ENCODE measurements around the gene PIK3R5.

Gene PIK3R5

DNA sequence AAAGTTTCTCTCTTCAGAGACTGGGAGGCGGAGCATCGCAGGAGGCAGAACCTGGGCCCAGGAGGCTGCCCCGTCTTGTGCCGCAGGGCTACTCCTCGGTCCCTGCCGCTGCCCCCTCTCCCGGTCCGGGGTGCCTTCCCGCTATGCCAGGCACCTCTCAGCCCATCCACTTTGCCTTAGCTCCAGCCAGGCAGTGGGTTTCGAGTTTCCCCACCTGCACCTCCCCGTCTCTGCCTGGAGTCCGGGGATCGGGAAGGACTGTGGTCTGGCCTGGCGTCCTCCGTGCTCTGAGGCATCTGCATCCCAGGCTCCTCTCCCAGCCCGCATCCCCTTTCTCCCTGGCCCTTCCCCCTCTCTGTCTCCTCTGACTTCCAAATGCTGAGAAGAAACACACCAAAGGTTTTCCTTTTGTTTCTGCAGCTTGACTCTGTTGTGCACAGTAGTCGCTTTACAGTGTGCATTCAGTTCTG lies 71.3 kb downstream of the PIK3R5 start:
- DNase-seq: no peak

DNA sequence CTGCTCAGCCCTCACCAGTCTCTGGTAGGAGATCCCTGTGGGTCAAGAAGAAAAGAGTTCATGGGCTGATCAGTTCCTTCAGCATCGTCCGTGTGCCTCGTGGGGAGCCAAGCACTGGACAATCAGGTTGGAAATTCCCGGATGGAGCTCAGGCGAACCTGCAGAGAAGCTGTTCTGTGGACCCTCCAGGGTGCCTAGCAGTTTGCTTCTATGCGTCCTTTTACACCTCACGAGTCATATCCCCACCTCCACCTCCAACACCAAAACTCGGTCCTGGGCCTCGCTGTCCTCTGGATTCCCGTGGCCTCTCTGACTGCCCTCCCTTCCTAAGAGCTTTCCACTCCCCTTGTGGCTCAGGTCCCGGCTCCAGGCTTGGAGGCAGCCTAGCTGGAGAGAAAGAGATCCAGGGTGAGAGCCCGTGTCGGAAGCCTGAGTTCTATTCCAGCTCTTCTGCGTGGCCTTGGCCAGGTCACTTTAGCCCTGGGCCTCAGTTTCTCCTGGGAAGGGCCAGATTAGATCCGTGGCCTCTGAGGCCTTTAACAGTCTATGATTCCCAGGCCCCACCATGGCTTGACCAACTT lies 71.8 kb downstream of the PIK3R5 start:
- no peak for DNase-seq

DNA sequence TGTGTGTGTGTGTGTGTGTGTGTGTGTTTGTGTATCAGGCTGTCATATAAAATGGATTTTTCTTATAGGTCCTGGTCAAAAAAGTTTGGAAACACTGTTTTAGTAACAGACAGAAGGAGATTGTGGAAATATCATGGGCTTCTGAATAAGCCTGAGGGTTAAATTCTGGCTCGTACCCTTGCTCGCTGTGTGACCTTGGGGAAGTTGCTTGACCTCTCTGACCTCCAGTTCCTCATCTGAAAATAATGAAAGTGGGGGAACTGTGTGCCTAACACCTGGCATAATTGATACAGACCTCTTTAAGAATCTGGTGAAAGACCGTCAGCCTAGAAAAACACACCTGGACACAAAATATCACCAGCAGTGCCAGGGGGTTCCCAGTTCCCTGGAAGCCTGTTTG lies 72.4 kb downstream of the PIK3R5 start:
- no peak for DNase-seq

GRCh38 chr17:8892338-8892690 lies 73.2 kb downstream of the PIK3R5 start:
- peak; percentile 77 for DNase-seq

- no peak for DNase-seq
These were observed 74.8 kb downstream of the PIK3R5 start for GRCh38 chr17:8890671-8891070.

DNA sequence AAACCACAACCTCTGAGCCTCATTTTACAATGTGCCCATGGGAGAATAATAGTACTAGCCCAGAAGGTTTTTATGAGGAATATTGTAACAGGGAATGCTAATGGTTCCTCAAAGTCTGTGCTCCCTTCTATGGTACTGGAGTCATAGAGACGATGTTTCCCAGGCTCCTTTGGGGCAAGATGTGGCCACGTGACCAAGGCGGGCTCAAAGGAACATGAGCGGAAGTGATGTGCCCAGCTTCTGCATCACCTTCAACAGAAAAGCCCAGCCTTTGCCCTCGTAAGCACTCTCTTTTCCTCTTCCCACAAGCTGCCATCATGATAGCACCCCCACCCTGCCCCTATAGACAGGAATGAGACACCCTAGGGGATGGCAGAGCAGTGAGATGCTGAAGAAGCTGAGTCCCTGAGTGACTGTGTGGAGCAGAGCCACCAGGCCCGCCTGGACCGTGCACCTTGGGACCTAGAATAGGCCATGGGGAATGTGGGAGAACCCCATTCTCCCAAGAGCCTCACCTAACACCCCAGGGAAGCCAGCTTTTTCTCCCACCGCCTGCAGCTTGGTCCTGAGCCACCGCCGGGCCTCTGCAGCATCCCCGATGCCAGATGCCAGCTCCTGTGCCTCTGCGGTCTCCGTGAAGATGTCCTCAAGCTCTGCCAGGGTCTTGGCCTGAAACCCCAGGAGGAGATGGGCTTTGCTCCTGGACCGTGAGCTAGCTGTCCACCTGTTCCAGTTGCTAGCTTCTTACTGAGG lies 75.9 kb downstream of the PIK3R5 start:
- DNase-seq: no peak

GRCh38 chr17:8888704-8889302 lies 76.7 kb downstream of the PIK3R5 start:
- no peak for DNase-seq

GRCh38 chr17:8887834-8888703 lies 77.4 kb downstream of the PIK3R5 start:
- no peak for DNase-seq

DNA sequence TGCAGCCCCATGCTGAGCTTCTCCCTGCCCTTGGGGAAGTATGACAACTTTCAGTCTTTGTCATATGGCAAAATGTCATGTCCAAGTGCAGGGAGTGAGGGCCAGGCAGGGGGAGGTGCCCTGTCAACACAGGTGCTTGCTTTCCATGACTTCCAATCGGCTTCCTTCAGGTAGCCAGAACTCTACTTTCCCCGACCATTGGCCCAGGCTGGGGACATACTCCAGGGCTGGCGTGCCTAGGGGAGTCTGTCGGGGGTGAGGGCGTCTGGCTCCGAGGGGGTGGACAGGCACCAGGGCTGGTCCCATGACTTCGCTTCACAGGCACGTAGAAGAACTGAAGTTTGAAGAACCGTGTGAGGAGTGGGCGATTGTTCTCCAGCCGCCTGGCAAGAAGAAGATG lies 78.2 kb downstream of the PIK3R5 start:
- no peak for DNase-seq

DNA sequence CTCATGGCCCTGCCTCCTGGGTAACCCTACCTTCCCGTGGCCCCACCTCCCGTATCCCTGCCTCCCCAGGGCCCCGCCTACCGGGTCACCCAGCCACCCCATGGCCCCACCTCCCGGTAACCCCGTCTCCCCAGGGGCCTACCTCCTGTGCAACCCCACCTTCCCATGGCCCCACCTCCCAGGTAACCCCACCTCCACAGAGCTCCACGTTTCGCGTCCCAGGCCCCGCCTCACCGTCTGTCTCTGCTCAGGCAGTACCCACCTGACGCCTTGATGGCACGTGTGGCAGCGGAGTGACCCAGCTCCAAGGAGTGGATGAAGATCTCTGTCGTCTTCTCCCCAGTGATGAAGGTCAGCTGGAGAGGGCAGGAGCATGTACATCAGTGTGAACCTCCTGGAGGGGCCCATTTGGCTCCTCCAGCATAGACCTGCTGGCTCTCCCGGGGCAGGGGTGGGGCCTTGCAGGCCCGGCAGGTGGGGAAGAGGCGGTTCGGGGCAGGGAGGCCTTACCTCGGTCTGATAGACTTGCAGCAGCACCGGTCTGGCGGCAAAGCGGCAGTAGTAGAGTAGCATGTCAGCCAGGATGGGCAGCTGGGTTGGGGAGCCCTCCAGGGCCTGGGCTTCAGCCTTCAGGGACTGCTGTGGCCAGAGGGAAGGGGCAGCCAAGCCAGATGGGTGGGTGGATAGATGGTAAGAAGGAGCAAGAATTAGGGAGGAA lies 79.4 kb downstream of the PIK3R5 start:
- DNase-seq: no peak

DNA sequence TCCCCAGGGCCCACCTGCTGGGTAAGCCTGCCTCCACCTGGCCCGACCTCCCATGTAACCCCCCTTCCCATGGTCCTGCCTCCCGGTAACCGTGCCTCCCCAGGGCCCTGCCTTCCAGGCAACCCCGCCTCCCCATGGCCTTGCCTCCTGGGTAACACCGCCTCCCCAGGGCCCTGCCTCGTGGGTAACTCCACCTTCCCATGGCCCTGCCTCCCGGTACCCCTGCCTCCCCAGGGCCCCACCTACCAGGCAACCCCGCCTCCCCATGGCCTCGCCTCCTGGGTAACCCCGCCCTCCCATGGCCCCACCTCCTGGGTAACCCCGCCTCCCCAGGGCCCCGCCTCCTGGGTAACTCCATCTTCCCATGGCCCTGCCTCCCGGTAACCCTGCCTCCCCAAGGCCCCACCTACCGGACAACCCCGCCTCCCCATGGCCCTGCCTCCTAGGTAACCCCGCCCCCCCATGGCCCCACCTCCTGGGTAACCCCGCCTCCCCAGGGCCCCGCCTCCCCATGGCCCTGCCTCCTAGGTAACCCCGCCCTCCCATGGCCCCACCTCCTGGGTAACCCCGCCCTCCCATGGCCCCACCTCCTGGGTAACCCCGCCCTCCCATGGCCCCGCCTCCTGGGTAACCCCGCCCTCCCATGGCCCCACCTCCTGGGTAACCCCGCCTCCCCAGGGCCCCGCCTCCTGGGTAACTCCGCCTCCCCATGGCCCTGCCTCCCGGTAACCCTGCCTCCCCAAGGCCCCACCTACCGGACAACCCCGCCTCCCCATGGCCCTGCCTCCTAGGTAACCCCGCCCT lies 80.1 kb downstream of the PIK3R5 start:
- DNase-seq: peak; percentile 61

DNA sequence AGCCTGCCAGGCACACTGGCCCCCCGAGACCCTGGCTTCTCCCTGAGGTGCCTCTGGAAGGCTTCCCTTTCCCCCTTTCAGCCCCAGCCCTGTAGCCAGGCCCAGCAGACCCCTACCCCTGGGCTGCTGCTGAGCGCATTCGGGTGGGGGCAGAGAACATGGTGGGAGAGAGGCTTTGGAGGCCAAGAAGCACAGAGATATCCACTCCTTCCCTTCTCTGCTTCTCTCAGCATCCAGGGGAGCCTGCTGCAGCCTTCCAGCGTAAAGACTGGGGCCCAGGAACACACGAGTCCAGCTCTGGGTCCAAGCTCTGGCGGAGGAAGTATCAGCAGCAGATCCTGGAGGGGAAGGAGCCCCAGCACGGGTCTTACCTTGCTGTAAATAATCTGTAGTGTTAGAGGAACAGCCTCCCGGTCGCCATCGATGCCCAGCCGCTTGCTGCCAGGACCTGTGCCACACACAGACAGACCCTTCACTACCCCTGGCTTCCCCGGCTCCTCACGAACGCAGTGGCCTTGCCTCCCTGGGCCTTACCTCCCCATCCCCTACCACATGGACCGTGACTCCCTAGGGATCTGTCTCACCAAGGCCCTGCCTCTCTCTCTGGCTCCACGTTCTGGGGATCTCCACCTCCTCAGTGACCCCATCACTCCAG lies 81.0 kb downstream of the PIK3R5 start:
- DNase-seq: no peak

GRCh38 chr17:8883353-8883752 lies 82.2 kb downstream of the PIK3R5 start:
- no peak for DNase-seq

DNA sequence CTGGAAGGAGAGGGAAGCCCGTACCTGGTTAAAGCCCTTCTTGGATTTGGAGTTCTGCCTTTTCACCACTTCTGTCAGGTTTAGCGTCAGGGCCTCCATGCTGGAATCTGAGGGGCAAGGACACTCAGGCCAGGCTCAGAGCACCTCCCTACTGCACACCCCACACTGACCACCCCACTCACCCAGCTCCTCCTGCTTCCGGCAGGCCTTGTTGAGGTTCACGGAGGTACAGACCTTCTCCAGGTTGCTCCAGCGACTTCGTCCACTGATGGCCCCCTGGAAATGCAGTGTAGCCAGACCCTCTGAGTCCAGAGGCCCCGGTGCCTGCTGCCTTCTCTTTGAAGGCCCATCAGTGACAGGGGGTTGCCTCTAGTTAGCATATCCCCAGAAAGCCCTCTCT lies 83.9 kb downstream of the PIK3R5 start:
- DNase-seq: no peak

GRCh38 chr17:8880466-8880865 lies 85.0 kb downstream of the PIK3R5 start:
- DNase-seq: no peak

- DNase-seq: no peak
These were observed 86.1 kb downstream of the PIK3R5 start for GRCh38 chr17:8879410-8879809.

GRCh38 chr17:8877984-8878383 lies 87.5 kb downstream of the PIK3R5 start:
- no peak for DNase-seq

GRCh38 chr17:8875957-8876356 lies 89.5 kb downstream of the PIK3R5 start:
- no peak for DNase-seq

DNA sequence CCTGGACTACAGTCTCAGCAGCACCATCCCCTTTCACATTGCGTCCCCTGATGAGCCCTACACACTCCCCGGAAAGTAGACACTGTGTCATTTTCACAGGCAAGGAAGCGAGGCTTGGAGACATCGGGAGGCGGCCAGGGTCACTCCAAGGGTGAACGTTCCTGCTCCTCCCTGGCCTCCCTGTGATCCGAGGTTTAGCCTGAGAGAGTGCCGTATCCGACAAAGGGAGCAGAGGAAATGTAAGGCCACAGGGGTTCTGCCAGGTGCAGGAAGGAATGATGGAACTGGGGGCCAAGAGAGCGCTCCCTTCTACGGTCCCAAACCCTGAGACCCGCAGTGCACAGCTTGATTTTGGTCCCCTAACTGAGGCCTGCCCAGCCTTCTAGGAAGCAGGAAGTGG lies 90.1 kb downstream of the PIK3R5 start:
- no peak for DNase-seq

DNA sequence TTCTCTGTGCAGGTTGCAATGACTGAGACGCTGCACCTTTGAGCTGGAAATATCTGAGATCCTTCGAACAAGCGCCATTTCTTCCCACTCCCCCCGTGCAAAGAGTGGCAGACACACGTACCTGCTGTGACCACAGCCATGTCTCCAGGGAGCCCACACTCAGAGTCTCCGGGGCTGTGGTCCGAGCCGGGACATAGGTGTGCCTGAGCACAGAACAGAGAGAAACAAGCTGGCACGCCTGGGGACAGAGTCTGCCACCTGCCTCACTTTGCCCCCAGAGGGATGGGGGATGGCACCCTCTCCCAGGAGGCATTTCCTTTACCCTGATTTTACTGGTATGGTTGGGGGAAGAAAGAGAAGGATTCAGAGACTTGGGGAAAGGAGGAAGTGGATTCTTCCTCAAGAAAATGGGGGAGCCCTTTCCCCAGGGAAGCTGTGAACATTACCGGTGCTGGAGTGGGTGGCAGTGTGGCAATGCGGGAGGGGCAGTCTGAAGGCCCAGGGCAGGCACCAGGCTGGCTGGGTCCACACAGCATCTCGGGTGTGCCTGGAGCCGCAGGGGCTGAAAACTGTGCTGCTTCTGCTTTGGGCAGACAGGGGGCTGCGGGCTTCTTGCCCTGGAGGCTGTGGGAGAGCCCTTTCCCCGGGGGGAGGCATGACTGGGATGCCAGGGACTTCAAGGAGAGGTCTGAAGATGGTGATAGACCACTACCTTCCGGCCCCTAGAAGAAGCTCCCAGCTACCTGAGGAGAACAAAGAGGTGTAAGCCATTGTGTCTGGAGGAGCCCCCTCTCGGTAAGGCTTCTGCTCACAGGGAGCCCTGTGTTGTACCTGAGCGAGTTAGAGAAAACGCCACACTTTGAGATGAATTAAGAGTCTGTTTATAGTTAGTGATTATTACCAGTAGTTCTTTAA lies 91.4 kb downstream of the PIK3R5 start:
- no peak for DNase-seq

Data from activated CD4-positive, alpha-beta T cell treated with anti-CD3 and anti-CD28 coated beads, Interleukin-2, Interleukin-6, amounts not matched to agents 100 ng/mL and 50 ng/mL, durations not matched to agents 16 hours and 8 hours (primary cell).